Left ventricle myocardium inferior (tissue), 1 donor: Measurements from ENCODE around the gene PLP1. TPM values are rescaled to one million over a fixed set of nuclear protein-coding genes. Genes with fewer than 3 reads are reported as not detected.

ENCODE experiments used
- DNase-seq: peaks from one replicate; pipeline ENCODE4 v3.0.0-alpha.2; 2020
- H3K27ac ChIP-seq: fragments of 200-600 bp; replicated peaks from 2 replicates; pipeline ENCODE4 v1.8.0; 2021
- H3K27me3 ChIP-seq: fragments of 200-600 bp; 2 replicates; pipeline ENCODE4 v1.8.0; 2021; ENCODE audit warnings: low read depth
- H3K36me3 ChIP-seq: fragments of 200-600 bp; 2 replicates; pipeline ENCODE4 v1.8.0; 2021
- H3K4me1 ChIP-seq: fragments of 200-600 bp; 2 replicates; pipeline ENCODE4 v1.8.0; 2021
- H3K4me3 ChIP-seq: fragments of 200-600 bp; 2 replicates; pipeline ENCODE4 v1.8.0; 2021; ENCODE audit warnings: mild to moderate bottlenecking, moderate library complexity
- H3K9me3 ChIP-seq: fragments of 200-600 bp; replicated peaks from 2 replicates; pipeline ENCODE4 v1.8.0; 2021
- CTCF ChIP-seq: fragments of 200-600 bp; IDR thresholded peaks from 2 replicates; pipeline ENCODE4 v1.8.0; 2021; ENCODE audit warnings: antibody characterized with exemption, mild to moderate bottlenecking, borderline replicate concordance
- intact Hi-C: fragments of 100-400 bp; cut with micrococcal nuclease; formaldehyde crosslinking; loops from one replicate; pipeline ENCODE4 v1.11.0; 2022
- total RNA-seq: library from RNA; stranded (reverse); fragmentation: NEBNext Ultra II Directional; extraction: Animal tissue kit (Norgen Biotek cat#: 25700); gene quantifications from one replicate; pipeline ENCODE4 v1.2.1, GENCODE V29; 2021
- donor health status: DM: no; HTN: yes; CAD: no; lungs with severe emphysema.

The PLP1 gene
- total RNA-seq, 1 donor from 2014 or later: 7.0 TPM

- H3K9me3 ChIP-seq: no peaks in the 10 kb centered on the region
- H3K27ac ChIP-seq: peak overlapping the region; percentile 87
- intact Hi-C loops: no loop called here
- peak overlapping the region; percentile 72 for H3K4me3 ChIP-seq
- TF ChIP-seq CTCF: no peak
- no peaks in the 10 kb centered on the region for H3K36me3 ChIP-seq
- H3K4me1 ChIP-seq: peaks cover 3% of the 10 kb centered on the region
- H3K27me3 ChIP-seq: no peaks in the 10 kb centered on the region
- DNase-seq: no peak
Observed at GRCh38 chrX:103831342-103831802, 54.7 kb downstream of the PLP1 start.

GRCh38 chrX:103831803-103832544 is 55.3 kb downstream of the PLP1 start, which contains the start of gene RAB9B:
RAB9B (minus strand) TSS chrX:103832257; CDS start chrX:103825784, 6,473 bp downstream.
- Histone ChIP-seq H3K4me1 (peaks cover 3% of the 10 kb centered on the region), H3K4me3 (peak within 1 kb of the TSS; percentile 72), H3K9me3 (no peaks in the 10 kb centered on the region), H3K27me3 (no peaks in the 10 kb centered on the region), H3K27ac (peak within 1 kb of the TSS; percentile 87), H3K36me3 (no peaks in the 10 kb centered on the region)
- no peak for TF ChIP-seq CTCF
- intact Hi-C loops: no loop called here
- peak; percentile 70 for DNase-seq

GRCh38 chrX:103839404-103839803 is 62.8 kb downstream of the PLP1 start:
- no peak for DNase-seq
- no peaks in the 10 kb centered on the region for H3K4me1 ChIP-seq
- H3K27ac ChIP-seq: no peak overlapping the region
- intact Hi-C loops: no loop called here
- no peak for TF ChIP-seq CTCF
- no peaks in the 10 kb centered on the region for H3K9me3 ChIP-seq
- no peaks in the 10 kb centered on the region for H3K36me3 ChIP-seq
- H3K27me3 ChIP-seq: no peaks in the 10 kb centered on the region
- no peak overlapping the region for H3K4me3 ChIP-seq

Other genes starting within 250 kb of the PLP1 start
- gene TCEAL4, start 191.3 kb upstream of the PLP1 start, total RNA-seq: 60.4 TPM
- gene TCEAL3, start 168.9 kb upstream of the PLP1 start, total RNA-seq: 18.2 TPM
- gene TCEAL1, start 147.9 kb upstream of the PLP1 start, total RNA-seq: 22.9 TPM
- gene MORF4L2, start 90.1 kb upstream of the PLP1 start, total RNA-seq: 156 TPM
- gene TMEM31, start 65.9 kb upstream of the PLP1 start, total RNA-seq: not detected
- 29.3 TPM for gene RAB9B, start 55.4 kb downstream of the PLP1 start, total RNA-seq
- 0.60 TPM for gene TMSB15B, start 185.8 kb downstream of the PLP1 start, total RNA-seq
- not detected for gene H2BW1, start 236.9 kb downstream of the PLP1 start, total RNA-seq